Tibial nerve (tissue), 4 donors: Measurements from ENCODE around the gene GFRA4. TPM values are rescaled to one million over a fixed set of nuclear protein-coding genes. Genes with fewer than 3 reads are reported as not detected.

ENCODE experiments used
- DNase-seq, 2 donors: peaks; one replicate each; pipeline ENCODE4 v3.0.0-alpha.2; 2019; ENCODE audit warnings: low spot score in 2 of 2
- H3K27ac ChIP-seq, 4 donors: fragments of 200-600 bp; sonication (generic) in 3 of 4; one replicate each; pipeline ENCODE4 v1.5.1; 2017 to 2019; ENCODE audit warnings: mild to moderate bottlenecking in 1 of 4
- H3K27me3 ChIP-seq, 2 donors: fragments of 200-600 bp; sonication (generic) in 1 of 2; one replicate each; pipeline versions ENCODE4 v1.5.1 to v1.6.0; 2017 to 2019
- H3K36me3 ChIP-seq, 3 donors: fragments of 200-600 bp; sonication (generic); one replicate each; pipeline ENCODE4 v1.5.1; 2018 to 2019
- H3K4me1 ChIP-seq, 4 donors: fragments of 200-600 bp; sonication (generic) in 3 of 4; one replicate each; pipeline ENCODE4 v1.5.1; 2017 to 2019
- H3K4me3 ChIP-seq, 4 donors: fragments of 200-600 bp; sonication (generic) in 3 of 4; one replicate each; pipeline ENCODE4 v1.5.1; 2017 to 2019; ENCODE audit warnings: mild to moderate bottlenecking in 1 of 4, moderate library complexity in 1 of 4
- H3K9me3 ChIP-seq, 4 donors: fragments of 200-600 bp; sonication (generic) in 3 of 4; one replicate each; pipeline ENCODE4 v1.5.1; 2017 to 2019
- CTCF ChIP-seq, 5 experiments: fragments of 200-600 bp in 3 of 5; fragments of 450-650 bp in 2 of 5; sonication (generic) in 3 of 5; IDR thresholded peaks; one replicate each; pipeline ENCODE4 v1.5.1; 2016 to 2019; ENCODE audit warnings: antibody characterized with exemption in 5 of 5, mild to moderate bottlenecking in 3 of 5, moderate library complexity in 2 of 5
- EP300 ChIP-seq, 2 donors: sonication (generic); formaldehyde crosslinking; IDR thresholded peaks; one replicate each; pipeline ENCODE4 v1.6.1; 2017; ENCODE audit warnings: antibody characterized with exemption in 2 of 2, mild to moderate bottlenecking in 1 of 2
- POLR2A ChIP-seq, 2 donors: fragments of 450-650 bp; IDR thresholded peaks; one replicate each; pipeline ENCODE4 v1.6.1; 2017; ENCODE audit warnings: antibody characterized with exemption in 2 of 2, mild to moderate bottlenecking in 2 of 2, moderate library complexity in 2 of 2
- WGBS, 2 donors: methylation state at CpG; one replicate each; pipeline ENCODE4 v1.1.5; 2018; 5-methylcytosine and 5-hydroxymethylcytosine counted together
- total RNA-seq, 4 donors: library from RNA; depleted of rRNA; stranded (reverse); fragments of >200 nt; gene quantifications; one replicate each; pipeline ENCODE4 v1.1.0, GENCODE V29; 2016

Gene GFRA4
- total RNA-seq, 4 donors from 2014 or later: not detected

- H3K27me3 ChIP-seq: peaks cover 0 to 10% of the 10 kb centered on the region in 2 donors
- no peak for TF ChIP-seq EP300 (IDR thresholded peaks at IDR 0.05)
- TF ChIP-seq CTCF (IDR thresholded peaks at IDR 0.05): no peak
- no peak for TF ChIP-seq POLR2A (IDR thresholded peaks at IDR 0.05)
- H3K27ac ChIP-seq: no peak overlapping the region
- peaks cover 0 to 21% (median 0%) of the 10 kb centered on the region in 4 donors for H3K9me3 ChIP-seq
- no peaks in the 10 kb centered on the region for H3K4me1 ChIP-seq
- 84% methylated on average over 15 to 17 of the region's 17 CpGs for WGBS, 2 donors
- H3K36me3 ChIP-seq: peaks cover 0 to 24% (median 0%) of the 10 kb centered on the region in 3 donors
- DNase-seq: no peak
- H3K4me3 ChIP-seq: no peak overlapping the region
Measured at GRCh38 chr20:3654326-3655130, 8.7 kb downstream of the GFRA4 start.

GRCh38 chr20:3653921-3654320 is 9.3 kb downstream of the GFRA4 start:
- TF ChIP-seq POLR2A (IDR thresholded peaks at IDR 0.05) (no peak), CTCF (IDR thresholded peaks at IDR 0.05) (no peak), EP300 (IDR thresholded peaks at IDR 0.05) (no peak)
- peaks cover 0 to 4% of the 10 kb centered on the region in 2 donors for H3K27me3 ChIP-seq
- DNase-seq: no peak
- no peaks in the 10 kb centered on the region for H3K4me1 ChIP-seq
- no peak overlapping the region for H3K27ac ChIP-seq
- peaks cover 0 to 30% (median 0%) of the 10 kb centered on the region in 3 donors for H3K36me3 ChIP-seq
- H3K4me3 ChIP-seq: no peak overlapping the region
- peaks cover 0 to 21% (median 0%) of the 10 kb centered on the region in 4 donors for H3K9me3 ChIP-seq
- 63 to 70% methylated on average over 2 of the region's 2 CpGs for WGBS, 2 donors

GRCh38 chr20:3652676-3653596 is 10.3 kb downstream of the GFRA4 start:
- H3K27me3 ChIP-seq: no peaks in the 10 kb centered on the region
- DNase-seq: no peak
- H3K9me3 ChIP-seq: peaks cover 0 to 21% (median 0%) of the 10 kb centered on the region in 4 donors
- no peak overlapping the region for H3K4me3 ChIP-seq
- H3K4me1 ChIP-seq: no peaks in the 10 kb centered on the region
- WGBS, 2 donors: 74 to 83% methylated on average over 10 of the region's 10 CpGs
- TF ChIP-seq POLR2A (IDR thresholded peaks at IDR 0.05) (no peak), CTCF (IDR thresholded peaks at IDR 0.05) (no peak), EP300 (IDR thresholded peaks at IDR 0.05) (no peak)
- no peak overlapping the region for H3K27ac ChIP-seq
- peaks cover 0 to 39% (median 0%) of the 10 kb centered on the region in 3 donors for H3K36me3 ChIP-seq

- TF ChIP-seq POLR2A (IDR thresholded peaks at IDR 0.05) (no peak), CTCF (IDR thresholded peaks at IDR 0.05) (no peak), EP300 (IDR thresholded peaks at IDR 0.05) (no peak)
- Histone ChIP-seq H3K9me3 (peaks cover 0 to 21% (median 0%) of the 10 kb centered on the region in 4 donors), H3K27me3 (no peaks in the 10 kb centered on the region), H3K36me3 (peaks cover 0 to 47% (median 0%) of the 10 kb centered on the region in 3 donors), H3K4me1 (no peaks in the 10 kb centered on the region), H3K4me3 (no peak overlapping the region), H3K27ac (no peak overlapping the region)
- 90 to 93% methylated on average over 9 of the region's 9 CpGs for WGBS, 2 donors
- no peak for DNase-seq
Measured at GRCh38 chr20:3652221-3652620, 11.0 kb downstream of the GFRA4 start.
